Measurements from ENCODE around the gene TDRD9.

The TDRD9 gene

DNA sequence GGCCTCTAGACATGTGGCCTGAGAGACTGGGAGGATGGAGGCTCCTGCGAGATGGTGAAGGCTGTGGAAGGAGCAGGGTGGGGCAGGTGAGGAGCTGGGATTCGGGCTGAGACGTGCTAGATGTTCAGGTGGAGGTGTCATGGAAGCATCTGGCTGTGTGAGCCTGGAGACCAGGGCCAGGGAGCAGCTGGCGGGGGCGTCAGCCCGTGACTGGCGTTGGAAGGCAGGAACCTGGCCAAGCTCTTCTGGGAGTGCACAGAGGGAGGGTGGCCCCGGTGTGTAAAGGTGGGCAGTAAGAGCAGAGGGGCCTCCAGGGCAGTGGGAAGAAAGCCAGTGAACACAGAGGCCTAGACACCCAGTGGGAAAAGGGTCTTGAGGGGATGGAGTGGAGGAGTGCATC lies 69.1 kb downstream of the TDRD9 start:
- DNase-seq = no peak

DNA sequence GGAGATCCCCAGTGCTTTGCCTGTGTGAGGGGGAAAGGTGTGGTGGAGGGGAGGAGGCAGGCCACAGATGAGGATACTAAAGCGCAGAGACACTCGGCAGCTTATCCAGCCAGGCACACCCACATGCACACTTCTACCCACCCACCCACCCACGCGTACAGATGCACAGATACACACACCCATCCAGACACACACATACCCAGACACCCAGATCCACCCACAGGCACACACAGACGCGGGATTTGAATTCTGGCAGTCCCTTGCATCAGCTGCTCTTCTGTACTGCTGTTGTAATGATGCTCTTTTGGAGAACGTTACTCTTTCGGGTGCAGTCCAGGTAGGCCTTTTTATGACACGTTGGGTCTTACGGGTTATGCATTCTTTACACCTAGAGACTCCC lies 69.8 kb downstream of the TDRD9 start:
- no peak for DNase-seq

GRCh38 chr14:103999795-104000440 lies 71.7 kb downstream of the TDRD9 start:
- DNase-seq = no peak

DNA sequence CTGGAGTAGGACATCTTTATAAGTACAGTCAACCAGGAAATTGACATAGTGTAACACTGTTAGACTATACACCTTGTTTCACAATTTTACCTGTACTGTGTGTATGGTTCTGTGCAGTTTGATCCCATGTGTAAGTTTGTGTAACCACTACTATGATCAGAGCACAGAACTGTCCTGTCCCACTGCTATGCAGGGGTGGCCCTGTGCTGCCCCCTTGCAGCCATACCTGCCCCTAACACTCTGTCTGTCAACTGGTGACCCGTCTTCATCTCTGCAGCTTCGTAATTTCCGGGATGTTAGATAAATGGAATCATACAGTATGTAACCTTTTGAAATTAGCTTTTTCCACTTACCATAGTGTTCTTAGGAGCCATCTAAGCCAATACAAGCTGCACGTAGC lies 72.7 kb downstream of the TDRD9 start:
- no peak for DNase-seq

GRCh38 chr14:104003616-104004015 lies 75.4 kb downstream of the TDRD9 start:
- no peak for DNase-seq

DNA sequence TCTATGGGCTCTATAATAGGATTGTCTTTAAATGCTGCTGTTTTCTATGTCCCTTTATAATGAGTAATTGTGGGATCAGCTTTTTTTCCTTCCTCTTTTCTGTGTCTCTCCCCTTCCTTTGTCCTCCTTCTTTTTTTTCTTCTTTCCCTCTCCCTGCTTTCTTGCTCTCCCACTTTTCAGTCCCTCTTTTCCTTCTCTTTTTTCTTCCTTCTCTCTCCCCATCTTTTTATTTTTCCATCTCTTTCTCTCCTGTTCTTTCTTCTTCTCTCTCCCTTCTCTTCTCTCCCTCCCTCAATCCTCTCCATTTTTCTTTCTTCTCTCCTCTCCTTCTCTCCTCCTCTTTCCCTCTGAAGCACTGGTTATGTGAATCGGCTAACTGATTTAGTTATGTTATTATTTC lies 76.6 kb downstream of the TDRD9 start:
- DNase-seq = no peak

DNA sequence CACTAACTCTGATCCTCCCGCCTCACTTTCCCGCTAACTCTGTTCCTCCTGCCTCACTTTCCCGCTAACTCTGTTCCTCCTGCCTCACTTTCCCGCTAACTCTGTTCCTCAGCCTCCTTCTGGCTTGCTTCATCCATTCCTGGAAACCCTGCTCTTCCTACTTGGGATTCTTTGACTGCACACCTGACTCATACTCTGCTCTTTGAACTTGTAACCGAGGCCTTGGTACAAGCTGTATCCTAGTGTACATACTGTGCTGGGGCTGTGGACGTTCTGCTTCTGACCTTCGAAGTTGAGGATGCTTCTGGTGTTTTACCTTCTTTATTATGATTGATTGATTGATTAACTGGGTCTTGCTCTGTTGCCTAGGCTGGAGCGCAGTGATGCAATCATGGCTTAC lies 77.2 kb downstream of the TDRD9 start:
- DNase-seq = no peak

DNA sequence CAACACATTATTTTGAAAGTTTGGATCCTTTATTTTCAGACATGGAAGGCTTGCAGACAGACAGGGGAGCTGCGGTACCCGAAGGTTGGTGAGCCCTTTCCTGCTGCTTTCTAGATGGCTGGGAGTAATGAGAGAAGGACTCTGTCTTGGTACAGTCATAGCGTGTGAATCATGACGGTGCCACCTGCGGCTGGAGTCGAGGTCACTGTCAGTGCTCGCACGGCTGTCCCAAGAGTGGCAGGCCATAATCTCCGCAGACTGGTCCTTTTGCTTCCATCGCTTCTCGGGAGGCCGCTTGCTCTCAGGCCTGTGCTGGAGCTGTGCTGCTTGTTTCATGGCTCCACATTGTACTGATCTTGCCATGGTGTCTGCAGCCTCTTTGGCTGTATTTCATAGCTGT lies 78.9 kb downstream of the TDRD9 start:
- no peak for DNase-seq

GRCh38 chr14:104009297-104009696 lies 81.0 kb downstream of the TDRD9 start:
- no peak for DNase-seq

GRCh38 chr14:104011824-104012517 lies 83.7 kb downstream of the TDRD9 start:
- no peak for DNase-seq

DNA sequence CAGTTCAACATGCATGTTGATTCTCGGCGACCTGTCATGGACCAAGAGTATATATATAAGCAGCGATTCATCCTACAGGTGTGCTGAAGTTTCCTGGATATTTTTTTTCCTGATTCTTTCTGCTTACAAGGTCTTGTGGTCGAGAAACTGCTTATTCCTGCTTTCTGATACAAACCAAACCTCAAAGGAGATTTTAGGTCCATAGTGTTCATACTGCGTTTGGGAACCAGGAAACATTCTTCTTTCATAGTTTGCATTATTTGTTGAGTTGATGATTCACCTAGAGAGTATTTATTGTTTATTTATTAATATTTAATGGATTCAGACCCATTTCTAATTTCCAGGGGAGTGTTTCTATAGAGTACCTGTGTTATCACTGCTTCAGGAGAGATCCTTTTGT lies 86.5 kb downstream of the TDRD9 start:
- DNase-seq = no peak

GRCh38 chr14:104016873-104017650 lies 88.8 kb downstream of the TDRD9 start:
- no peak for DNase-seq

DNA sequence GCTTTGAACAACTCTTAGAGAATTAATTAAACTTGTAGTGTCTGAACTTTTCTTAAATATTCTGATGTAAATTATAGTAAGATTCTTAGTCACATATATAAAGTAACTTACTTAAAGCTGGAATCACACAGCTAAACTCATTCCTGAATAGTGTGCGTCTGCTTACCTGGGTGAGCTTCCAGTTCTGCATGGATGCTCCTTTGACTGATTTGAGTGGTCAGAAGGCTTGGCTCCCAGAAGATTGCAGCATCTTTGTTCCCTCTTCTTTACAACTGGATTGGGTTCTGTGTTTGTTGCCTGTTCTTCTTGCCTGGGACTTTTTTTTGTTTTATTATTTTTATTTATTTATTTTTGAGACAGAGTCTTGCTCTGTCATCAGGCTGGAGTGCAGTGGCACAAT lies 90.8 kb downstream of the TDRD9 start:
- DNase-seq = no peak

DNA sequence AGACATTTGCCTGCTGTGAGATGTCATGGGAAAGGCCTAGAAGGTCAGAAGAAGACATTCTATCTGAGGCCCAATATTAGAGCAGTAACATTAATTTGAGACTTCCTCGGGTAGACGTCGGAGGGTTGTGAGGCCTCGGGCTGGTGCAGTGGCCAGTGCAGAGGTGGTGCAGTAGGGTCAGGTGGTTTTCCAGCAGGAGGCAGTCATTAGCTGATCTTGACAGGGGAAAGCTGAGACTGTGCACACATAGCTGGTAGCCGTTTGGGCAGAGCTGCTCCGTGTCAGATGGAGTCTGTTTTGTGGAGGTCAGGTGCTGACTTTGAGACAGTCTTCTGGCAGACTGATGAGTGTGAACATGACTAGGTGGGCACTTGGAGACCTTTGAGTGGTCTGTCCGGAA lies 91.5 kb downstream of the TDRD9 start:
- DNase-seq = no peak

DNA sequence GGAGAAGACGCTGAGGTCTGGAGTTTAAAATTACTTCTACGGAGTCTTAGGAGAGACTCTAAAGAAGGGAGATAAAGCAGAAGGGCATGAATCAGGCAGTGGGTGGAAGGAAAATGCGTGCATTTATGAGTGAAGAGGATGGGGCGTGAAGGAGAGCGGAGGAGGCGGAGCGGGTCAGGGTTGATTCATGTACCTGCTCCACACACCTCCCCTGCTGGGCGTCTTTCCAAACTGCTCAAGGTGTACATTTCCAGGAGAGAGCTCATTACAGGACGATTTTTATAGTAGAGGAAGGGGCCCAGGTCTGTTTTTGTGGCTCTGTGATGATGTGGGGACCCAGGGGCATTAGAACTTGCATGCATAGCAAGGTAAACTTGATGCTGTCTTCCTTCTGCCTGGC lies 92.2 kb downstream of the TDRD9 start:
- no peak for DNase-seq

DNA sequence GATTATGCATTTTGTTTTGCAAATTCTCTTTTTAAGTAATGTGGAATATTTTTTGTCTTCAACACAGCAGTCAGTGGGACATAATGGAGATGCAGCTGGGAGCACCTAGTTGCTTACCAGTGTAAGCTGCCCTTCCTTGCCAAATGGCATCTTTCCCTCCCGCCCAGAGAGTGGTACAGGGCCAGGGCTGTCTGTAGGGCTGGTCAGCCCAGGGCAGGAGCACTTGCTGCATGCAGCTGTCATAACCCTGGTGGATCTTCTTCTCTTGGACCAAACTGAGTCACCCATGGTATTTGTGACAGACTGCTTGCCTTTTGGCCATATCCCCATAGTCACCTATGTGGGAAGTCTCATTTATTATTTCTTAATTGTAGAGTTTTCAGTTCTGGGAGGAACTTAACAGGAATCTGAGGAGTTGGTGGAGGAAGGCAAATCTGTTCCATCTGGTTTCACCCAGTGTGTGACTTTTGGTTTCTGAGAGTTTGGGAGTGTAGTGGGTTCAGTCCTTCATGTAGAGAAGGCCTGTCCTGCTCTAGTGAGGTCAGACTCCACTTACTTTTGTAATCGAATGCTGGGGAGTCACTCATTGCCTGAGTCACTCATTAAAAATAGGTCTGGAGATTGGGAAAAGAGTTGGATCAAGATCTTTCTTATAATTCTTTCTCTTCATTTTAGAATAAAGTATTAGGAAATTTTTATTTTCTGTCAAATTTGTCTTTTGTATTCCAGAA lies 95.2 kb downstream of the TDRD9 start:
- DNase-seq = no peak

- DNase-seq = no peak
These were observed 97.3 kb downstream of the TDRD9 start for GRCh38 chr14:104025534-104025933.

DNA sequence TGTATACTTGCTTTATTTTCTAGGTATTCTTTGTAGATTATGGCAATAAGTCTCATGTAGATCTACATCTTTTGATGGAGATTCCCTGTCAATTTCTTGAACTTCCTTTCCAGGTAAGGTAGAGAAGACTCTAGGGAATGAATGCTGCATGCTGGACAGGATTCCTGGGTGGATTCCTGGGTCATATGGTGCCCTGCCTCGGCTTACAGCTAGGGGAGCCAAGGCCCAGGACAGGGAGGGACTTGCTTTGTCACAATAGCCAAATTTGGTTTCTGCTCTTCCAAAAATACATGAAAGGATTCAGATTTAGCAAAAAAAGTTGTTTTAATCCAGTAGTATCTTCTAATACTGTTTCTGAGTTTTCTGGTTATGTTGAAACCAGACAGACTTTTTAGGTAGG lies 97.8 kb downstream of the TDRD9 start:
- DNase-seq = no peak

- DNase-seq = no peak
These were observed 102.7 kb downstream of the TDRD9 start for GRCh38 chr14:104030958-104031357.

GRCh38 chr14:104031384-104031783 lies 103.1 kb downstream of the TDRD9 start:
- no peak for DNase-seq

GRCh38 chr14:104034976-104035699 lies 106.9 kb downstream of the TDRD9 start:
- DNase-seq = no peak

GRCh38 chr14:104036212-104036611 lies 108.0 kb downstream of the TDRD9 start:
- no peak for DNase-seq

- no peak for DNase-seq
These were observed 108.8 kb downstream of the TDRD9 start for GRCh38 chr14:104037074-104037473.

Measured in activated gamma-delta T cell treated with Interleukin-2 at 50 U/mL for 16 hours (primary cell).